Measurements from ENCODE around the gene RIPPLY2. TPM values are rescaled to one million over a fixed set of nuclear protein-coding genes. Genes with fewer than 3 reads are reported as not detected.

The RIPPLY2 gene
- total and polyA plus RNA-seq, 9 of the 15 experiments (the other 6 are each of a cell fraction or from before 2014, with no cell fraction given), result not detected

- Histone ChIP-seq H3K27ac (ENCODE audit: extremely low read depth, low read depth, low read length) (0 out of 3 replicates have a peak overlapping the region, but pooled peaks have one; percentile 41), H2AFZ (ENCODE audit: low read depth, low read length) (no peak overlapping the region), H3K36me3 (ENCODE audit: control insufficient read depth, insufficient read depth, low read length) (peaks cover 9% of the 10 kb centered on the region; the same call in 1 of the 3 replicates), H3K9me3 (replicated peaks; ENCODE audit: control insufficient read depth, insufficient read depth, low read depth, low read length) (no peaks in the 10 kb centered on the region; the same call in 1 of the 2 replicates), H3K9ac (ENCODE audit: insufficient read depth in 1 of 2, low read depth in 2 of 2, low read length in 2 of 2) (no peak overlapping the region), H3K27me3 (ENCODE audit: control insufficient read depth in 2 of 2, insufficient read depth in 2 of 2, low read length in 2 of 2) (no peaks in the 10 kb centered on the region), H3K4me3 (no peak overlapping the region), H3K79me2 (ENCODE audit: control insufficient read depth, insufficient read depth, low read length) (peaks cover 8% of the 10 kb centered on the region; the same call in 2 of the 3 replicates), H4K20me1 (replicated peaks; ENCODE audit: control insufficient read depth, insufficient read depth, low read length) (no peaks in the 10 kb centered on the region), H3K4me1 (replicated peaks in 1 of 2; ENCODE audit: control insufficient read depth in 2 of 2, insufficient read depth in 2 of 2, low read length in 2 of 2) (peaks cover 0 to 6% of the 10 kb centered on the region in 2 experiments; a peak in 3 of 5 replicates), H3K4me2 (ENCODE audit: insufficient read depth, low read length) (no peak overlapping the region), H3K9me1 (ENCODE audit: control insufficient read depth, insufficient read depth, low read length) (no peaks in the 10 kb centered on the region)
- DNase-seq (ENCODE audit: extremely low read depth in 1 of 4, low spot score in 3 of 4), result no peak
- BruUV-seq (replicated peaks), result no TSS peak
- in situ Hi-C loops (cut with MboI) (no loop called here), intact Hi-C loops (cut with micrococcal nuclease) (no loop called here)
- FAIRE-seq, result no peak
- peak; percentile 30; the same call in 1 of the 3 replicates for ATAC-seq
- ChIA-PET POLR2A (no interaction called here), CTCF (ENCODE audit: low intra/inter-chr PET ratio) (no interaction called here)
- TF ChIP-seq ZNF253 (CRISPR knock-in tag; conservative IDR thresholded peaks at IDR 0.05), result no peak
- peak; percentile 79 for TF ChIP-seq PCBP1 (IDR thresholded peaks at IDR 0.05; ENCODE audit: low read depth, low read length, poor library complexity, severe bottlenecking)
- peak; percentile 90 for TF ChIP-seq HNRNPK (IDR thresholded peaks at IDR 0.05; ENCODE audit: low read depth, low read length, poor library complexity, severe bottlenecking)
- TF ChIP-seq PCBP2 (IDR thresholded peaks at IDR 0.05; ENCODE audit: low read depth, low read length, poor library complexity, severe bottlenecking), result peak; percentile 46
Measured at GRCh38 chr6:83873869-83874268, 20.7 kb downstream of the RIPPLY2 start.

GRCh38 chr6:83875843-83876242, 22.7 kb downstream of the RIPPLY2 start:
- Histone ChIP-seq H3K4me2 (ENCODE audit: insufficient read depth, low read length) (no peak overlapping the region), H3K27me3 (ENCODE audit: control insufficient read depth in 2 of 2, insufficient read depth in 2 of 2, low read length in 2 of 2) (no peaks in the 10 kb centered on the region), H4K20me1 (replicated peaks; ENCODE audit: control insufficient read depth, insufficient read depth, low read length) (no peaks in the 10 kb centered on the region), H3K36me3 (ENCODE audit: control insufficient read depth, insufficient read depth, low read length) (no peaks in the 10 kb centered on the region), H3K4me1 (replicated peaks in 1 of 2; ENCODE audit: control insufficient read depth in 2 of 2, insufficient read depth in 2 of 2, low read length in 2 of 2) (peaks cover 0 to 6% of the 10 kb centered on the region in 2 experiments; a peak in 3 of 5 replicates), H3K9ac (ENCODE audit: insufficient read depth in 1 of 2, low read depth in 2 of 2, low read length in 2 of 2) (no peak overlapping the region), H3K27ac (ENCODE audit: extremely low read depth, low read depth, low read length) (no peak overlapping the region), H3K9me1 (ENCODE audit: control insufficient read depth, insufficient read depth, low read length) (no peaks in the 10 kb centered on the region), H3K9me3 (replicated peaks; ENCODE audit: control insufficient read depth, insufficient read depth, low read depth, low read length) (no peaks in the 10 kb centered on the region), H2AFZ (ENCODE audit: low read depth, low read length) (no peak overlapping the region), H3K4me3 (no peak overlapping the region), H3K79me2 (ENCODE audit: control insufficient read depth, insufficient read depth, low read length) (peaks cover 15% of the 10 kb centered on the region)
- intact Hi-C loops (cut with micrococcal nuclease), result no loop called here
- BruUV-seq (replicated peaks), result no TSS peak
- ChIA-PET CTCF (ENCODE audit: low intra/inter-chr PET ratio) (no interaction called here), POLR2A (no interaction called here)
- in situ Hi-C loops (cut with MboI), result loop anchor here (25.0 kb wide), 1 partner anchor 886 kb away; the partner anchor contains the start of gene TBX18
- ATAC-seq (no peak), DNase-seq (ENCODE audit: extremely low read depth in 1 of 4, low spot score in 3 of 4) (no peak), FAIRE-seq (no peak)
- 85% methylated on average over 6 of the region's 6 CpGs for WGBS (ENCODE audit: insufficient coverage, low coverage, missing lambda C conversion rate)
- TF ChIP-seq MTA2 (IDR thresholded peaks at IDR 0.05; ENCODE audit: low read depth) (no peak), CBX3 (IDR thresholded peaks at IDR 0.05; ENCODE audit: borderline replicate concordance in 1 of 2, low read length in 2 of 2) (no peak), CHCHD3 (CRISPR knock-in tag; IDR thresholded peaks at IDR 0.05) (no peak), PTRF (tag; IDR thresholded peaks at IDR 0.05) (peak; percentile 50; the same call in 1 of the 2 replicates), MECOM (CRISPR knock-in tag; IDR thresholded peaks at IDR 0.05) (0 out of 2 replicates have a peak, but pooled peaks have one; percentile 50), RAD51 (IDR thresholded peaks at IDR 0.05; ENCODE audit: borderline replicate concordance, low read depth) (no peak), MYC (IDR thresholded peaks at IDR 0.05; ENCODE audit: low read depth, low read length) (no peak), MYC (CRISPR knock-in tag; IDR thresholded peaks at IDR 0.05; ENCODE audit: borderline replicate concordance, low read depth) (no peak), SREBF2 (CRISPR knock-in tag; IDR thresholded peaks at IDR 0.05) (no peak), SMARCE1 (IDR thresholded peaks at IDR 0.05) (no peak), ZNF76 (CRISPR knock-in tag; IDR thresholded peaks at IDR 0.05; ENCODE audit: borderline replicate concordance) (no peak), ETV1 (tag; conservative IDR thresholded peaks at IDR 0.05; ENCODE audit: low read depth) (no peak), ELF2 (CRISPR knock-in tag; IDR thresholded peaks at IDR 0.05) (no peak), JUND (IDR thresholded peaks at IDR 0.05; ENCODE audit: borderline replicate concordance, low read depth, low read length) (no peak), JUND (tag; IDR thresholded peaks at IDR 0.05; ENCODE audit: borderline replicate concordance, low read depth, low read length) (no peak), NBN (IDR thresholded peaks at IDR 0.05; ENCODE audit: low read depth) (no peak)
